ENCODE data around the gene ACO2.
"Not testable (repeated sequence)": the region's sequence is repeated elsewhere in the genome, so short reads cannot be mapped to it uniquely, and the experiment has no call there.

Gene ACO2

DNA sequence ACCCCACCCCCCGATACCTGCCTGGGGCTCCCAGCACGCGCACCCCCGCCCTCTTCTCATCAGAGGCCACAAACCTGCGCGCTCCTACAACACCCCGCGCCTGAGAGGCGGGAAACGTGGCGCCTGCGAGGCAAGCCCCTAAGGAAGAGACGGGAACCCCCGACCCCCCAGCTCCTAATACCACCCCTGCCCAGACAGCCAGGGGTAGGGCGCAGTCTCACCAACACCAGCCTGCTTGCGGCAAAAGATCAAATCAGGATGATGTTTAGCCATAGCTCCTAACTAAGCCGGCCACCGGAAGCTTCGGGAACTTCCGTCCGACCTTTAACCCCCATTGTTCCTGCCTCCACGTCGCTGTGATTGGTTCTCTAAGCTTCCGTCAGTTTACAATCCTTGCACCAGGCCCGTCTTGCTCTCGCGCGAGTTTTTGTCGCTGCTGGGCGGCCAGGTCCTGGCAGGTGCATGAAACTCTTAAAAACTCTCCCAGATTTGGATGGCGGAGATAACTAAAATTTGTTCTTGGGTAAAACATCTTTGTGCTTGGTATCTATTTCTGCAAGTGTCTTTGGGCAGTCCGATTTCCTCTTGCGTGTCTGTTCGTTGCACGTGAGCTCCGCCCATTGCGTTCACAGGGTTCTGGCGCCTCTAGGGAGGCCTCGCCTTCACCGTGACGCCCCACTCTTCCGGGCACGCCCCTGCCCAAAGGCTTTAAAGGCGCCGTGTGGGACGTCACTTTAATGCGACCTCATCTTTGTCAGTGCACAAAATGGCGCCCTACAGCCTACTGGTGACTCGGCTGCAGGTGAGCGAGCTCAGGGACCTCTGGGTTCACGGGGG is at the start of gene ACO2, which contains the start of gene PHF5A:
Gene ACO2 (plus strand): TSS at position 737 of the 837 bp plus-strand sequence. CDS start 30 bp downstream, at position 767.
Gene PHF5A (minus strand): TSS at position 312 of the 837 bp plus-strand sequence. CDS start 39 bp downstream, at position 273.
- peak; percentile 96 to 98 for DNase-seq (ENCODE audit: low read depth in 2 of 2)

DNA sequence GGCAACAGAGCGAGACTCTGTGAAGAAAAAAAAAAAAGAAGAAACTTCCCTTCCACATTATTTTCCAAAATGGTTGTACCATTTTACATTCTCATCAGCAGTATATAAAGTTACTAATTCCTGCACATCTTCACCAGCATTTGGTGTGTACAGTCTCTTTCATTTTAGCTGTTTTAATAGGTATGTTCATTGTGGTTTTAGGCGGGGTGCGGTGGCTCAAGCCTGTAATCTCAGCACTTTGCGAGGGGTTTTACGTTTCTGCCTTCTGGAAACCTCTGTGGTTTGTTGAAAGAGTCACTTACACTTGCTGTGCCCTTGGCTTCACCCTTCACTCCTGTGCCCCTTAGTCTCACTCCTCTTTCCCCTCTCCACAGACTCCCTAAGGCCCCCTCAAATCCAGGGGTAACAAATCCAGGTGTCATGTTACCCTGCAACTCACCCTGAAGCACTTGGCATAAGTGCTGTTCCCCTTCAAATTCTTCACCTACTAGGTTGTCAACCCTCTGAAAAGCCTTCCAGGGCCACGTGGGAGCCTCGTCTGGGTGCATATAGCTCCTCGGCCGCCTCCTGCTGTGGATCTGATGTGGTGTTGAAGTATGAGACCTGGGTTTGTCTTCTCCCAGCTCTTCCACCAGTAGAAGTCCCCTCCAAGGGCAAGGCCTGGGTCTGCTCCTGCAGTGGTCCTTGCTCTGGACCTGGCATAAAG is 43.1 kb upstream of the ACO2 start:
- no peak for DNase-seq (ENCODE audit: low read depth in 2 of 2)

DNA sequence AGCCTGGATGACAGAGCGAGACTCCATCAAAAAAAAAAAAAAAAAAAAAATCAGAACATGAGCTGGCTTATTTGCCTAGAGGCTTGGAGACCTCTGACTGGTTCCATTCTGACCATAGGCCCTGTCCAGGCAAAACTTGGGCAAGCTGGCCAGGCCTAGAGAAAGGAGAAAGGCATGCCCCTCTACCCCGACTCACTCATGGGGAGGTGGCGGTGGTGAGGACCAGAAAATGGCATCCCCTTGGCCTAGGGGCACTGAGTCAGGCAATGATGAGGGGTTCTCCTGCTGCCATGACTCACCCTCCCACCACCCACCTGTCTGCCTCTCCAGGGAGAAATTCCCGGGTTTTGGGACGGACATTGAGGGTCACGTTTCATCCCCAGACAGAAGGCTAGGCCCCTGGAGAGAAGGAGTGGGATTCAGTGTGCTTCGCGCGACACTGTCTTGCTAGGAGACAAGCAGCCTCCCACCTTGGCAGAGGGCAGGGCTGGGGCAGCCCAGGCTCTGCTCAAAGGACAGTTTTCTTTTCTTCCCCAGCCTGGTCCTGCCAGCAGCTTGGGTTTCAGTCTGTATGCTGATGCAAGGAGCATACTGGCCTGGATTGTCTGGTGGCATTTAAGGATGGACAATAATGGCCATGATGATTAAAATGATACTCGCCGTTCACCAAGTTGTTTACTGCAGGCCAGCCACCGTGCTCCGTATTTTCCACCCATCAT is 39.5 kb upstream of the ACO2 start:
- DNase-seq (ENCODE audit: low read depth in 2 of 2): no peak

DNA sequence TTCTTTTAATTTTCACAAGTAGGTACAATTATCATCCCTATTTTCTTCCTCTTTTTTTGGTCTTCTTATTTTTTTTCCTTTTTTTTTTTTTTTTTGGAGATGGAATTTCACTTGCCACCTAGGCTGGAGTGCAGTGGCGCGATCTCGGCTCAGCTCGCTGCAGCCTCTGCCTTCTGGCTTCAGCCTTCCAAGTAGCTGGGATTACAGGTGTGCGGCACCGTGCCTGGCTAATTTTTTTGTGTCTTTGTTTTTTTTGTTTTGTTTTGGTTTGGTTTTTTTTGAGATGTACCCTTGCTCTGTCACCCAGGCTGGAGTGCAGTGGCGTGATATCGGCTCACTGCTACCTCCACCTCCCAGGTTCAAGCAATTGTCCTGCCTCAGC is 39.0 kb upstream of the ACO2 start:
- DNase-seq (ENCODE audit: low read depth in 2 of 2): no peak

DNA sequence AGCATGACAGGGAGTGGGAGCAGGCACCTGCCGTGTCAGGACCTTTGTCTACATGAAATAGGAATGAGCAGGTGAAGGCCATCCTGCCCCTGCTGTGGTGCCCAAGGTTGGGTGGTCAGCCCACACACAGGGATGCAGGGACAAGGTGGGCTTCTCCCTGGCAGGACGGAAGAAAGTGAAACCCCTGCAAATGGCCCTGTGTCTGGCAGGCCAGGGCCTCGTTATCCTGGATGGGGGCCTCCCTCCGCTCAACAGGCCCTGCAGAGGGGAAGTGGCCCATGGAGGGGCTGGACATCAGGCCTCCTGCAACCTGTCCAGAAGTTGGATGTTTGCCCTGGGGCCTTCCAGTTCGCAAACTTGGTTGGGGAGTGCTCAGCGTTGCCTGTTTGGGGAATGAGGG is 37.3 kb upstream of the ACO2 start:
- DNase-seq (ENCODE audit: low read depth in 2 of 2): no peak

DNA sequence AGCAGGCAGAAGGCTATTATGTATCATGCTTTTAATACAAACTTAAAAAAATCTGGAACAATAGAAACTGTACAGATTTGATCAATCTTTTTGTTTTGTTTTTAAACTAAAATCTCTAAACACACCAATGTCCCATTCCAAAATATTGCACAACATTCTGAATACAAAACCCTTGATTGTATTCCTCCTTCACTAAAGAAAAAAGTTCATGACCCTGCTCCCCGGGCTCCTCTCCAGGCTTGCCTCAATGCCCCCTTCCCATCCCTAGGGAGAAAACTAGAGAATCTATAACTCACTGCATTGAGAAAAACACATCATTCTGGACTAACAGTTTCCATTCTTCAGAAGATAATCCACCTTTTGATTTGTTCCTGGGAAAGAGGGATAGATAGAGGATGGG is 35.4 kb upstream of the ACO2 start:
- DNase-seq (ENCODE audit: low read depth in 2 of 2): not testable (repeated sequence)

DNA sequence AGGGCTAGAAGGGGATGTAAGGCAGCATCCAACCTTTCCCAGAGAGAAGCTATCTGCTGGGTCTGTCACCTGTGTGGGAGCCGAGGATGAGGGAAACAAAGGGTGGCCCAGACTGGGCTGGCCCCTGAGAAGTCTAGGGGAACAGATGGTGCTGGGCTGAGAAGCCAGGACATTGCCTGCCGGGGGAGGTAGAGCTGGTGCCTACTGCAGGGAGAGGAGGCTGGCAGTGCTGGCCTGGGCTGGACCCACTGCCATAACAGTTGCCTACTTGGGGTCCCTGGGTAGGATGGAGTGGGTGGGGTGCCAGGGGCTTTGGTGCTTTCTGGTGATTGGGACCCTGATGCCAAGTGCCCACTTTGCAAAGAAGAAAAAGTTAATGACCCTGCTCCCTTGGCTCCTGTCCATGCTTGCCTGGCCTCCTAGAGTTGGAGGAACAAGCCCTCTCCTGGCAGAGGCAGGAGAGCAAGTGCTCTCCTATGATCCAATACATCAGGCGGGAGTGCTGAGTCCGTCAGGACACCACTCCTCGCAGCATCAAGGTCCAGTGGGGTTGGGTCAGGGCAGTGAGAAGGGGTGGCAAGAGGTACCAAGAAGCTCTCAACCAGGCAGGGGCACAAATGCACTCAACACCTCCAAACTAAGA is 34.4 kb upstream of the ACO2 start:
- DNase-seq (ENCODE audit: low read depth in 2 of 2): not testable (repeated sequence)

DNA sequence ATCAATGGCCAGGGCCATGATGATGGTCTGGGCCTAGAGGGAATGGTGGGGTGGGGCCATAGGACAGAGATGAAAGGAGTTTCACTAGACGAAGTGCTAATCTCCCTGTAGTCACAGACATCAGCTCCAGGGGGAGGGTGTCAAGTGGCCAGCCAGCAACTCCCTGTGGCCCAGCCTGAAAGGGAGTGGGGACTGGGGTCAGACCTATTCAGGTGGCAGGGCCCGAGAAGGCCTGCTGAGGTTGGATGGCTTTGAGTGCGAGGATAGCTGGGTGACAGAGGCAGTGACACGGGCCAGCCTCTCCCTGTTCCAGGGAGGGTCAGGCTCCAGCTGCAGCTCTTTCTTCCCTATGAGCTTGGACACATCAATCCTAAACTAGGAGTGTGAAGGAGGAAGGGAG is 33.4 kb upstream of the ACO2 start:
- no peak for DNase-seq (ENCODE audit: low read depth in 2 of 2)

DNA sequence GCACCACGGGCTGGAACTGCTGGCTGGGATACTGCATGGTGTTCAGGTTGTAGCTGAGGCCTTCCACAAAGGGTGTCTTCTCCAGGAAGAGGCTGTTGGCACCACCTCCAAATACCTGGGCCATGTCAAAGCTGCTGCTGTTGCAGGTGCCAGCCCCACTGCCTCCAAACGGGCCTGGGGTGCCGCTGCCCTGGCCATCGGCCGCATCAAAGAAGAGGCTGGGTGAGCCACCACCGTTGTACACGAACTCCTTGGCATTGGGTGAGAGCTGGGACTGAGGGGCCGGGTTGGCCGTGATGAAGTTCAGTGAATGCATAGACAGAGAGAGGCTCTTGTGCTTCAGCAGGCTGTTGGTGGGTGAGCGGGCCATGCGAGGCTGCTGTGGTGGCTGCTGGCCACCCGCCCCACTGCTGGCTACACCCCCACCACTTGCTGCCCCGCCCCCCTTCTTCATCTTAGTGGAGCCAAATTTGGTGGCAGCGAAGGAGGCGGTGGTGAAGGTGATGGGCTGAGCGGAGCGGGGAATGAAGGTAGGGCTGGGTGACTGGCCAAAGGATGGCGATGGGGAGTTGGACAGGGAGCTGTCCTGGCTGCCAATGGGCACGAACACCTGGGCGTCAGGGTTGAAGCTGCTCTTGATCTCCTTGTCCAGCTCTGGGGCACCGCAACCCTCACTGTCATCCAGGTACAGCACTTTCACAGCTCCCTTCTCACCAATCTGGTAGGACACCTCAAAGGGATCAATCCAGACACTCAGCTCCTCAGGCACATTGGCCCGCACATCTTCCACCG is 32.4 kb upstream of the ACO2 start:
- no peak for DNase-seq (ENCODE audit: low read depth in 2 of 2)

DNA sequence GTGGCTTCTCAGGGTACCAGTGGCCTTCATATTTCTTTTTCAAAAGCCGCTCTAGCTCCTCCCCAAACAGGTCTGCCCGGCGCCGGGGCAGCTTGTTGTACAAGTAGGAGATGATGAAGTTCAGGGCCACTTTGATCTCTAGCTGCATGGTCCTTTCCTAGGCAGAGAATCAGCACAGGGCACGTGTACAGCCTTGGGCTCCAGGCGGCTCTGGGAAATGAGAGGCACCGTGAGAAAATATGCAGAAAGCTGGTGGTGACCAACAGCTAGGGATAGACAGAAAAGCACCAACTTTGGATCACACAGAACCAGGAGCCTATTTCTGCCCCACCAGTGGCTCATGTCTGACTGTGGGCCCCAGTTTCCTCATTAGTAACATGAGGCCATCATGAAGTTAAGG is 31.7 kb upstream of the ACO2 start:
- DNase-seq (ENCODE audit: low read depth in 2 of 2): no peak

DNA sequence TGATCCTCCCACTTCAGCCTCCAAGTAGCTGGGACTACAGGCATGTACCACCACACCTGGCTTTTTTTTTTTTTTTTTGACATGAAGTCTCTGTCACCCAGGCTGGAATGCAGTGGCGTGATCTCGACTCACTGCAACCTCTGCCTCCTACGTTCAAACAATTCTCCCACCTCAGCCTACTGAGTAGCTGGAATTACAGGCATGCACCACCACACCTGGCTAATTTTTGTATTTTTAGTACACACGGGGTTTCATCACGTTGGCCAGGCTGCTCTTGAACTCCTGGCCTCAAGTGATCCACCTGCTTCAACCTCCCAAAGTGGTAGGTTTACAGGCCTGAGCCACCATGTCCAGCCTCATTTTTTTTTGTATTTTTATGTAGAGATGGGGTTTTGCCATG is 28.4 kb upstream of the ACO2 start:
- DNase-seq (ENCODE audit: low read depth in 2 of 2): not testable (repeated sequence)

DNA sequence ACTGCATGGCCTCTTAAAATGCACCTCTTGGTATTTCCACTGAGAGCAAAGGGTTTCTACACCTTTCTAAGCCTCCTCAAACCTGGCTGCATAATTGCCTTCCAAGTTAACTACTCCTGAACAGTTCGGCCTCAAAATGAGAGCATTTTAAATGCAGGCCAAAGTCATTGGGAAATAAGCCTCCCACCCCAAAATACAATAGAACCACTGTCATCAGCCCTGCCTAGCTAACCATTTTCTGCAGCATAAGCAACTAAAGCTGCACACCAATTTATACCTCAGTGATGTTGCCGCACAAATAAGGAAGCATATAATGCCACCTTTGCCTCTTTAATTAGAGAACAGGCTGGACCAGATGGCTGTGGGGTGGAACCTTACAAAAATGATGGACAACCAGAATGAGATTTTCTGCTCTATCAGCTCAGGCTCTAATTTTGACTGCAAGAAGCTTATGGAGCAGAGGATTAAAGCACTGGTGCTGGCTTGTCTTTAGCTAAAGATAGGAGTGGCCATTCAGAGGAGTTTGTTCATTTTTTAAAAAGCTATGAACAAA is 26.6 kb upstream of the ACO2 start:
- no peak for DNase-seq (ENCODE audit: low read depth in 2 of 2)

DNA sequence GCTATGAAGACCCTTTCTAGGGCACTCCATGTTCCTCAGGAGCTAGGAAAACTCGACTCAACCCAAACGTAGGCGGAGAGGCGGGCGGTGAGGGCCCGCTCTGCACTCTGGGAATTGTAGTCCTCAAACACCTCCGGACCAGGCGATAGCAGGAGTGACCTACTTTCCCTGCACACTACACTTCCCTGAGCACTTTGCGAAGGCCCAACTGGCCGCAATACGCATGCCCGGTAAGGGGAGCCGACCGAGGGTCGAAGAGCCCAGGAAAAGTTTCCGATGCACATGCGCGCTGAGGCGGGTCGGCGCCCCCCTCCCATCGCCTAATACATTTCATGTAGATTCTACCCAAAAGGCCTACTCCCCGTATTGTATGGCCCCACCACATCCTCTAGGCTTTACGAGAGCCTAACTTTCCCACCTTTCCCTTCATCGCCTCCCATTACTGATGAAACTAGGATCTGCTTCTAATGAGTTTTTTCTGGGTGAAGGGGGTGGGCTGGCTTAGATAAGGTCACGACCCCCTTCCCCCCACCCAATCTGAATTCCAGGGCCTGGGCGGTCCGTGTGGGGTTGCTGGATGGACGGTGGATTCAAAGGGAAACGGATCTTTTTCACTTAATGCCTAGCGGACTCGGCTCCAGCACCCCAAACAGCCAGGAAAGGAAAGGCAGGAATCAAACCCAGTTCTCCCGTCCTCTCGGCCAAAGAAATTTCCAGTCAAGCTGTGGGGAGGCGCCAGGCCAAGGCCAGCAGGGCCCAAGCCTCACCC is 24.4 kb upstream of the ACO2 start:
- peak; percentile 67 to 83 for DNase-seq (ENCODE audit: low read depth in 2 of 2)

DNA sequence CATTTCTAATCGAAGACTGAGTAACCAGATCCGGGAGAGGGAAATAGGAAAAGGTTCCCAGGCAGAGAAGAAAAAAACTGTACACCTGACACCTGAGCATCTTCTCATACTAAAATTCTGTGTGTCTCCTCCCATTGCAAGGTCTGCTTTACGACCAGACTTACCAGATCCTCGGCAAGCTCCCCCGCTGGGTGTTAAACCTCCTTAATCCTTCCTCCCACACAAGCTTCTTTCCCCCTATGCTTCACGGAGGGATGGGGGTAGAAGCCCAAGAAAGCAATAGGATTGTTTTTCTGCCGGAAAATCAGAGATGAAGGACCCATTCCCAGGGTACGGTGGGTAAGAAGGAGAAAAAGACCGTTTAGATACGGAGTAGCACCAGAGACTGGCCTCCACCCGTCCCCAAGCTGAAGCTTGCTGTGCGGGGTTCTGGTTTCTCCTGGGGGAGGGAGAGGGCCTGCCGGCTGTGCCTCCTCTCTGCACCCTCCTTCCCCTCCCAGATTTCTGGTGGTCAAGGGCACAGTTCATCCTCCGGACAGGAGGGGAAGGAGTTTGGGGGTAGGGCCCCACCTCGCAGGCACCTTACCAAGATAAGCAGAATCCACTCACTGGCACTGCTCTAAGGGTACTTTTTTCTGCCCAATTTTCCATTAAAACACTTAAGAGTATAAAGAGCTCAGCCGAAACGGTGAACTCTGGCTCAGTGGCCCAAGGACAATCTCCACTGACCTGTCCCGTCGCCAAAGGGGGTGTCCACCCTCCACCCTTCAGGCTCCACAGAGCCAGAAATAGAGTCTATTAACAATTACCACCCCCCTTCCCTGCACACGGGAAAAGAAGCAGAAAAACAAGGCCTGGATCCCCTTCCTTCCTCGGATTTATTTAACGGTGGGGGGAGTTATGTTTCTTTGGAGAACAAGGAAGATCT is 23.5 kb upstream of the ACO2 start:
- no peak for DNase-seq (ENCODE audit: low read depth in 2 of 2)

DNA sequence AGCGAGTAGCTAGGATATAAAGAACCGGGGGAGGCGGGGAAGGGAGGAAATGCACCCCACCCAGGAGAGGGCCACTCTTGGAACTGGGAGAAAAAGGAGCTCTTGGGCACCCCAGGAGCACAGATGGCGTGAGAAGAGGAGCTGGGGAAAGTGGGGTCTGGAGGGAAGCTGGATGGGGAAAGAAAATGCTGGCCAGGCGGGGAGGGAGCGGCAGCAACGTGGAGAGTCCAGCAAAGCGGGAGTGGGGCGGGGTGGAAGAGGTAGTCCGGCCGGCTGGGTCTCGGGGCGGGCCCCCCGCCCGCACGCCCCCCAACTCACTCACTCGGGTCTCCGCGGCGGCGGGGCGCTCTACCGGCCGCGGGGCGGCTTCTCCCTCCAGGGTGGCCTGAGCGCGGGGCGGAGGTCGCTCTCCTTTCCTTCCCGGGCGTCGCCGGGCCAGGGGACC is 22.8 kb upstream of the ACO2 start:
- DNase-seq (ENCODE audit: low read depth in 2 of 2): no peak

DNA sequence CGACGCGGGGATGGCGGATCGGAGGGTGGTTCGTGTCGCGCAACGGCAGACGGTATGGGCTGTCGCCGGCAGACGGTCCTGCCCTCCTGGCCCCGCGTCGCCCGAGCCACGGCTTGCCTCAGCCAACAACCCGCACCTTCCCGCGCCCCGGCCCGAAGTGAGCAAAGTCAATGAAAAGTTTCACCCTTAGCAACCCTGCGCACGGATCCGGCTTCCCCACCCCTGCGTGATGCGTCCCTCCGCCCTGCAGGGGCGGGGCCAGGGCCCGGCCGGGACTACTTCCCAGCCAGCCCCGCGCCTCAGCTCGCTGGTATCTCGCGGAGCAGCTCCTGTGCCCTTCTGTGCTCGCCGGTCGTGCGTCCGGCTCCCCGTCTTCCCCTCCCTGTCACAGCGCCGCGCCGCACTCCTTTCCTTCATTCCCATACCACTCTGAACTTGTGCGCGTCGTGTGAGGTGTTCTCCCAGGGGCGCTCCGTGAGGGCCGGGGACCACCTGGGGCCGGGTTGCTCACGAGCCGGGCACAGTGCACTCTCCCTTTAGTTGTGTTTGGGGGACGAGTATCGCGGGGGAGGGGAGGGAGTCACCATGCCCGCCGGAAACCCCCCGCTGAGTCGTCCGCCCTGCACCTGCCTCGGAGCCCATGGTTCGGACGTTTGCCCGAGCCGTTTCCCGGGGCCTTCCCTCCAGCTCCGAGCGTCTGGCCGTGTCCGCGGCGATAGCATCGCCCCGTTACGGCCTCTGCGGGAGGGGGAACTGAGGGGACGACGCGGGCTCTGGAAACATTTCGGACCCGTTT is 22.1 kb upstream of the ACO2 start, which contains the start of gene TOB2:
Gene TOB2 (minus strand): TSS at position 163 of the 796 bp plus-strand sequence. CDS start 9,456 bp downstream, outside the sequence.
- DNase-seq (ENCODE audit: low read depth in 2 of 2): peak; percentile 90 to 94

DNA sequence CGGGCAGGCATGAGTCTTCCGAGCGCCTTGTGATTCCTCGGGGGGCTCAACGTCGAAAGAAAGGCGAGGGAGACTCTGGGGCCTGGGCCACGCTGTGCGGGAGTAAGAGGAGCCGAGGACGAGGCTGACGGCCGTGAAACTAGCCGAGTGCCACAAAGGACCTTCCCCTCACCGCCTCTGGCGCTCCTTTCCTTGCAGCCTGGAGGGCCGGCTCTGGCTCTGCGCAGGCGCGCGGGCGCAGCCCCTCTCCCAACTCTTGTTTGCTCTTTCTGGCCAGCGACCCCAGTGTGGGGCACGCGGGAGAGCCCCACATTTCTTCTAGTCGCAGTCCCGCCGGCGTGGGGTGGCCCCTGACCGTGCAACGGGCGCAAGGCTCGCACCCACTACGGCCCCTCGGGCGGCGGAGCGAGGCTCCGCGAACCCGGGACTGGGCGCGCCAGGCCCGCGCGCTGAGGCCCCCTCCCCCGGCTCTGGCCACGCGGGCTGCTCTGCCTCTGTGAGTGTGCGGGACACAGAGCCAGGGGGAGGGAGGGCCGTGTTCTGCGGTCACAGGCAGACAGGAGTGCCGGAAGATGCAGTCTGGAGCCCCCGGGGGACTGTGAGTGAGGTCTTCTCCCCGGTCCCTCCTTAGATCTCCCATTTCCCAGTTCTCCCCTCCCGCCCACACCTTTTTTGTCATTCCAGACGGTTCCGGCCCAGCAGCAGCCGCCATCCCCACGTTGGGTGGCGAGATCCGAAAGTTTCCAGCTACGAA is 21.3 kb upstream of the ACO2 start:
- peak in 1 of 2 donors; percentile 45 for DNase-seq (ENCODE audit: low read depth in 2 of 2)
